Measurements from ENCODE around the gene CDR2.

- TF ChIP-seq CTCF (IDR thresholded peaks at IDR 0.05) (no peak), POLR2A (IDR thresholded peaks at IDR 0.05) (no peak)
Observed at GRCh38 chr16:22348291-22348690, 26.1 kb downstream of the CDR2 start.

Measured in uterus (tissue), 2 donors.